Vagina (tissue), 2 donors: ENCODE results near the gene C7orf57. TPM values are rescaled to one million over a fixed set of nuclear protein-coding genes. Genes with fewer than 3 reads are reported as not detected.

Experiments used
- DNase-seq, 2 donors: peaks; one replicate each; pipeline ENCODE4 v3.0.0-alpha.2; 2017; ENCODE audit errors: extremely low spot score in 2 of 2
- H3K27ac ChIP-seq: fragments of 200-600 bp; sonication (generic); one replicate; pipeline ENCODE4 v1.5.1; 2019
- H3K27me3 ChIP-seq: fragments of 200-600 bp; sonication (generic); one replicate; pipeline ENCODE4 v1.5.1; 2019
- H3K36me3 ChIP-seq, 2 donors: fragments of 200-600 bp; sonication (generic); one replicate each; pipeline ENCODE4 v1.5.1; 2017 to 2019
- H3K4me1 ChIP-seq: fragments of 200-600 bp; sonication (generic); one replicate; pipeline ENCODE4 v1.5.1; 2019
- H3K4me3 ChIP-seq, 2 donors: fragments of 200-600 bp; sonication (generic); 1 replicate in 1 of 2; 2 replicates in 1 of 2; pipeline ENCODE4 v1.5.1; 2016 to 2019
- H3K9me3 ChIP-seq: fragments of 200-600 bp; sonication (generic); one replicate; pipeline ENCODE4 v1.5.1; 2019
- CTCF ChIP-seq, 3 experiments: fragments of 450-650 bp in 2 of 3; fragments of 200-600 bp in 1 of 3; sonication (generic) in 1 of 3; IDR thresholded peaks; one replicate each; pipeline ENCODE4 v1.5.1; 2017 to 2019; ENCODE audit warnings: antibody characterized with exemption in 3 of 3, mild to moderate bottlenecking in 2 of 3, moderate library complexity in 2 of 3
- POLR2A ChIP-seq, 2 donors: fragments of 450-650 bp; IDR thresholded peaks; one replicate each; pipeline ENCODE4 v1.6.1; 2017; ENCODE audit warnings: antibody characterized with exemption in 2 of 2, mild to moderate bottlenecking in 2 of 2, moderate library complexity in 2 of 2
- POLR2AphosphoS5 ChIP-seq, 2 donors: sonication (generic); formaldehyde crosslinking; IDR thresholded peaks; one replicate each; pipeline ENCODE4 v1.9.0; 2017; ENCODE audit warnings: antibody characterized with exemption in 2 of 2, mild to moderate bottlenecking in 2 of 2, low read depth in 1 of 2; ENCODE audit not compliant: insufficient read depth in 1 of 2
- intact Hi-C: fragments of 100-400 bp; cut with DNase I; formaldehyde crosslinking; loops from one replicate; pipeline ENCODE4 v1.15.1; 2023
- total RNA-seq: library from RNA; depleted of rRNA; stranded (reverse); fragments of >200 nt; gene quantifications from one replicate; pipeline ENCODE4 v1.2.3, GENCODE V29; 2016

Gene C7orf57
- total RNA-seq, 1 donor from 2014 or later = not detected

GRCh38 chr7:48101968-48102367 is 66.6 kb downstream of the C7orf57 start:
- intact Hi-C loops = loop anchor here (10.0 kb wide), 1 partner anchor 57 kb away; no protein-coding TSS in a partner anchor
- H3K9me3 ChIP-seq = no peaks in the 10 kb centered on the region
- DNase-seq = peak in 1 of 2 donors; percentile 72
- H3K4me3 ChIP-seq = no peak overlapping the region
- H3K27ac ChIP-seq = no peak overlapping the region
- no peak for TF ChIP-seq POLR2AphosphoS5 (IDR thresholded peaks at IDR 0.05; ENCODE audit: insufficient read depth in 1 of 2, low read depth in 1 of 2)
- TF ChIP-seq POLR2A (IDR thresholded peaks at IDR 0.05) = no peak
- TF ChIP-seq CTCF (IDR thresholded peaks at IDR 0.05) = no peak
- H3K36me3 ChIP-seq = peaks cover 0 to 57% of the 10 kb centered on the region in 2 donors
- no peaks in the 10 kb centered on the region for H3K4me1 ChIP-seq
- no peaks in the 10 kb centered on the region for H3K27me3 ChIP-seq

- Histone ChIP-seq H3K36me3 (peaks cover 0 to 60% of the 10 kb centered on the region in 2 donors), H3K27ac (no peak overlapping the region), H3K27me3 (no peaks in the 10 kb centered on the region), H3K4me3 (no peak overlapping the region), H3K4me1 (no peaks in the 10 kb centered on the region), H3K9me3 (no peaks in the 10 kb centered on the region)
- peak in 1 of 2 donors; percentile 56 for DNase-seq
- intact Hi-C loops = loop anchor here (10.0 kb wide), 1 partner anchor 58 kb away; no protein-coding TSS in a partner anchor
- TF ChIP-seq POLR2A (IDR thresholded peaks at IDR 0.05) = no peak
- TF ChIP-seq CTCF (IDR thresholded peaks at IDR 0.05) = no peak
- TF ChIP-seq POLR2AphosphoS5 (IDR thresholded peaks at IDR 0.05; ENCODE audit: insufficient read depth in 1 of 2, low read depth in 1 of 2) = no peak
These were observed 67.2 kb downstream of the C7orf57 start for GRCh38 chr7:48102530-48102929.

GRCh38 chr7:48105045-48105444 is 69.7 kb downstream of the C7orf57 start:
- no peak overlapping the region for H3K27ac ChIP-seq
- DNase-seq = no peak
- TF ChIP-seq CTCF (IDR thresholded peaks at IDR 0.05) (no peak), POLR2AphosphoS5 (IDR thresholded peaks at IDR 0.05; ENCODE audit: insufficient read depth in 1 of 2, low read depth in 1 of 2) (no peak), POLR2A (IDR thresholded peaks at IDR 0.05) (no peak)
- H3K4me3 ChIP-seq = no peak overlapping the region
- H3K4me1 ChIP-seq = no peaks in the 10 kb centered on the region
- intact Hi-C loops = loop anchor here (5.0 to 10.0 kb wide), 2 partner anchors 60 to 158 kb away; partner anchors contain the start of gene PKD1L1
- no peaks in the 10 kb centered on the region for H3K9me3 ChIP-seq
- H3K36me3 ChIP-seq = peaks cover 0 to 52% of the 10 kb centered on the region in 2 donors
- H3K27me3 ChIP-seq = no peaks in the 10 kb centered on the region

- H3K4me1 ChIP-seq = no peaks in the 10 kb centered on the region
- H3K27ac ChIP-seq = no peak overlapping the region
- no peak overlapping the region for H3K4me3 ChIP-seq
- DNase-seq = peak in 1 of 2 donors; percentile 76
- intact Hi-C loops = loop anchor here (5.0 to 10.0 kb wide), 2 partner anchors 62 to 160 kb away; partner anchors contain the start of gene PKD1L1
- H3K36me3 ChIP-seq = peaks cover 0 to 41% of the 10 kb centered on the region in 2 donors
- H3K9me3 ChIP-seq = no peaks in the 10 kb centered on the region
- TF ChIP-seq CTCF (IDR thresholded peaks at IDR 0.05) = no peak
- TF ChIP-seq POLR2AphosphoS5 (IDR thresholded peaks at IDR 0.05; ENCODE audit: insufficient read depth in 1 of 2, low read depth in 1 of 2) = no peak
- no peak for TF ChIP-seq POLR2A (IDR thresholded peaks at IDR 0.05)
- H3K27me3 ChIP-seq = no peaks in the 10 kb centered on the region
These were observed 71.7 kb downstream of the C7orf57 start for GRCh38 chr7:48106906-48107659.
